GM19240 (cell line): Measurements from ENCODE around the gene KCNS1.

ENCODE experiments used
- DNase-seq: peaks from one replicate; pipeline ENCODE4 v3.0.0; 2011; ENCODE audit warnings: low spot score; ENCODE audit not compliant: insufficient read length

KCNS1 gene

DNA sequence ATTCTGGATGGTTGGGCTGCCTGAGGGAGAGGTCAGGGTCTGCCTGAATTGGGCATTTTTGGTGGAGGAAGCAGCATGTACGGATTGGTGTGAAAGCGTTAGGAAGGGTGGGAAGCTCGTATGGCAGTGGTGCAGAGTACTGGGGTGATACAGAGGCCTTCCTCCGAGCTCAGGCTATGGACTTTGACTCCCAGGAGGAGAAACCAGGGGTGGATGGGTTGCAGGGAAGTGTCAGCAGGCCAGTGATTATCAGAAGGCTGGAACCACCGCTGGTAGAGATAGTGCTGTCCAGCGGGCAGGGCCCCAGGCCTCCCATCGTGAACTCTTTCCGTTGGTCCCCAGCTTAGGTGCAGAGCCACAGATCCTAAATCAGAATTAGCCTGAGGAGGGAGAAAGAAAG, 8.7 kb upstream of the KCNS1 start:
- no peak for DNase-seq

DNA sequence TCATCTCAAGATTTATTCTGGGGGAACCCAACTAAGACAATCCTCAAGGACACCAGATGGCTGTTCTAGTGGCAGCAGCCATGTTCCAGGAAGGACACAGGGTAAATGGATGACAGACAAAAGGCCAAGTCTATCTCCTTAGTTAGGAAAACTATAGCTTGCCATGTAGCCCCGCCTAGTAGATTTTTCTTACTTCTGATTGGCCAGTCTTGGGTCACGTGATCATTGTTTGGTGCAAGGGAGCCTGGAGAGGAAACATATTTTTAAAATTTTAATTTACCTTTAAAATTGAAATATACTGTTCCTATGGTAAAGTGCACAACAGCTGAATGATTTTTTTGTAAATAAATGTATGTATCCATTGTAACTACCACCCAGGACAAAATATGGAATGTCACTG, 4.4 kb upstream of the KCNS1 start:
- no peak for DNase-seq

DNA sequence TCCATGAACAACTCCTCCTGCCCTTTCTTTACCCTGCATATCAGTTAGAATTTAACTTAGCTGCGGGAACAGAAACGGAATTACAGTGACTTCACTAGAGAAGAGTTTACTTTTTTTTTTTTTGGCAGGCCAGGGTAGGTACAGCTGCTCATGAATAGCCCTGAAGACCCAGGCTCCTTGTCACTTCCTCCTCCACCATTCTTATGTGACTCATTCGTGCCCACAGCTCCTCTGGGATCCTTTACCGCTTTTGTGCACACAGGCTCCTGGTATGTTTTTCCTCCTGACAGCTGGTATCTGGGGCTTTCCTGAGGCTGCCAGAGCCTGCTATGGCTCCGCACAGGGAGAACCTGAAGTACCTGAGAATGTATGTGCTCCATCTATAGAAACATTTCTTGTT, 3.9 kb upstream of the KCNS1 start:
- no peak for DNase-seq

DNA sequence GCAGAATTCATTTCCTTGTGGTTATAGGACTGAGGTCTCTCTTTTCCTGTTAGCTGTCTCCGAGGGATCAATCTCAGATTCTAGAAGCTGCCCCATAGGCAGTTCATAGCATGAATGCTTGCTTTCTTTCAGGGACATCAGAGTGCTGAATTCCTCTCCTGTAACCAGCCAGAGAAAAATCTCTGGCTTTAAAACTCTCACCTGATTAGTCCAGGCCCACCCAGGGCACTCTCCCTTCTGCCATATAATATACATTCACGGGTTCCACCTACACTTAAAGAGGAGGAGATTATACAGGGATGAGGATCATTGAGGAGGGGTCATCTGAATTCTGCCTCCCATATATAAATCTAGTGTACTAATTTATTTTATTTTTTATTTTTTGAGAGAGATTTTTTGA, 2.1 kb upstream of the KCNS1 start:
- no peak for DNase-seq

GRCh38 chr20:45101333-45101850, 465 bp upstream of the KCNS1 start:
- no peak for DNase-seq

DNA sequence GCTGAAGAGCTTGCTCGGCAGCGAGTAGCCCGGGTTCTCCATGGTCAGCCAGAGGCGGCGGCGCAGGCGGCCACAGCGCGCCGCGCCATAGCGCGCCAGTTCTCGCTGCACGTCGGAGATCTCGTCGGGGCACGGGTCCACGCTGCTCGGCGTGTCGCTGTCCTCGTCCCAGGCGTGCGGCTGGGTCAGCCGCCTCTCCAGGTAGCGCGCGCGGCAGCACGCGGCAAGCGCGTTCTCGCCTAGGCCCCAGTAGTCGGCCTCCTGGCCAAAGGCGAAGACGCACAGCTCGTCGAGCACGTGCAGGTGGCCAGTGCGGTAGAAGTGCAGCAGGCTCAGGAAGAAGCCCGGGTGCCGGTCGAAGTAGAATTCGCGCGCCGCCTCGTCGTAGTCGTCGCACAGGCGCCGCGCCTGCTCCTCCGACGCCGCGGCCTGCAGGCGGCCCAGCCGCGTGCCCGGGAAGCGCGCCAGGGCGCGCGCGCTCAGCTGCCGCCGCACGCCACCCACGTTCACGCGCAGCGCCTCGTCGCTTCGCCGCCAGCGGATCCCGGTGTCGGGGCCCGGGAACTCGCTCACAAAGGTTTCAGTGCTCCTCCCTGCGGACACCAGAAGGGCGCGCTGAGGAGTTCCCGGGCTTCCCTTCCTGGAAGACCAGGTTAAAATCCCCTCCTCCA, 2.7 kb downstream of the KCNS1 start:
- DNase-seq, result no peak

DNA sequence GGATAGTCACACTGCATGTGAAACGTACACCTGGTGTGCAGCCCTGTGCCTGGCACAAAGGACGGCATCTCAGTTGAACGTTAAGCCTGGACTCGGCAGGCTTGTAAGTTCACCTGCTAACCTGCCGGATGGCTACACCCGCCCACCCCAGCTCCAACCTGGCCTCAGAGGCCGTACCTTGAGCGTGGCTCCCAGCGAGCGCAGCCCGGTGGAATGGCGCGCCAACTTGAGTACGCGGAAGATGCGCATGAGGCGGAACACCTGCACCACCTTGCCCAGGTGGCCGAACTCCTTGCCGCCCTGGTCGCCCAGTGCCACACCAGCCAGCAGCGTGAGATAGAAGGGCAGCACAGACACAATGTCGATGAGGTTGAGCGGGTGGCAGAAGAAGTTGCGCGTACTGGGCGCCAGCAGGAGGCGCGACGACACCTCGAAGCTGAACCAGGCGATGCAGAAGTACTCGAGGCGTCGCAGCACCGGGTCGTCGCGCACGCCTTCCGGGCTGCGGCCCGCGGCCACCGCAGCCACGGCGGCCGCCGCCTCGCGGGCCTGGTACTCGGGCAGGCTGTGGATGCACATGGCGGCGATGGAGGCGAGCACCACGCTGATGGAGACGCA, 3.3 kb downstream of the KCNS1 start:
- DNase-seq, result no peak

- DNase-seq, result no peak
Measured at GRCh38 chr20:45096781-45097180, 4.1 kb downstream of the KCNS1 start.

DNA sequence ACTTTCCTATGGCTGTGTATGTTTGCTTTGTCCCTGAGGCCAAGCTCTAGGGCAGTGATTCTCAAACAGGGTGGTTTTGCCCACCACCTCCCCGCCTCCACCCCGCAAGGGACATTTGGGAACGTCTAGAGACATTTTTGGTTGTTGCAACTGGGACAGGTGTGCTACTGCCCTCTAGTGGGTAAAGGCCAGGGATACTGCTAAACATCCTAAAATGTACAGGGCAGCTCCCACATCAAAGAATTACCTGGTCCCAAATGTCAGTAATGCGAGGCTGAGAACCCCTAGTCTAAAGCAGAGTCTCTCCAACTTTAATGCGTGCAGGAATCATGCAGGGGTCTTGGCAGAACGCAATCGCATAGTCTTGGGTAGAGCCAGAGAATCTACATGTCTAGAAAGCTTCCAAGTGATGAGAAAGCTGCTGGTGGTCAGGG, 5.1 kb downstream of the KCNS1 start:
- peak; percentile 58 for DNase-seq

DNA sequence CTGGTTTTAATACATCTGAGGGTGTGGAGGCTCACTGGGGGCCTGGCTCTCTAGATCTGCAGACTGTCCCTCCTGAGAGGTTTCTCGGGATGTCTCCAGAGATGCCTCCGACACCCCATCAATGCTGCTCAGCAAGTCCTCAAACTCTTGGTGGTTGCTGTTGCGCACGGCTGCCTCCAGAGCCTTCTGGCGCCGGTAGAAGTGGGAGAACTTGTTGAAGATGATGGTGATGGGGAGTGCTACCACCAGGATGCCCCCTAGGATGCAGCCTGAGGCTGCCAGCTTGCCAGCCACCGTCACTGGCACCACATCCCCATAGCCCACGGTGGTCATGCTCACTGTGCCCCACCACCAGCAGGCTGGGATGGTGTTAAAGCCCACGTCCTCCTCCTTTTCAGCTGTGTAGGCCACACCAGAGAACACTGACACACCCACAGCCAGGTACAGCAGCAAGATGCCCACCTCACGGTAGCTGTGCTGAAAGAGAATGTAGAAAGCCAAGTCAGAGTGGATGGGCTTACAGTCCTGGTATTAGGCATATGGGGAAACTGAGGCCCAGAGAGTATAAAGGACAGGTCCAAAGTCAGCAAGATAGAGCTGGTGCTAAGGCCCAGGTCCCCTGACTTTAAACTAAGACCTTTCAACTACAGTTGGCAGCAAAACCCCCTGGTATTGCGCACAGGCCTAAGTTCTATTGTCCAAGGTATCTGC, 5.9 kb downstream of the KCNS1 start:
- no peak for DNase-seq

GRCh38 chr20:45094201-45094600, 6.7 kb downstream of the KCNS1 start:
- no peak for DNase-seq

DNA sequence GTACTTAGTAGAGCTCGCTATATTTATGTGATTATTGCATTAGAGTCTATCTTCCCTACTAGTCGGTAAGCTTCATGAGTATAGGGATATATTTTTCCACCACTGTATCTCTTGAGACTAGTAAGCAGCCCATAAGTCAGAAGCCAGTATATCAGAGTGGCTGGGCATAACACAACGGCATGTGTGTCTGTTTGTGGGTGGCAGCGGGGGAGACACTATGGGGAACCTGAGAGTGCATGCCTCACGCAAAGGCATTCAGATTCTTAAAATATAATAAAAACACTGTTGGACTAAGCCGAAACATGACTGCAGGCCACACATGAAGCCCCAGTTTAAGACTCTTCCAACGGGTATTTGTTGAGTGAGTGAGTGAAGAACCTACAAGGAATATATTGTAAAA, 8.0 kb downstream of the KCNS1 start:
- no peak for DNase-seq

DNA sequence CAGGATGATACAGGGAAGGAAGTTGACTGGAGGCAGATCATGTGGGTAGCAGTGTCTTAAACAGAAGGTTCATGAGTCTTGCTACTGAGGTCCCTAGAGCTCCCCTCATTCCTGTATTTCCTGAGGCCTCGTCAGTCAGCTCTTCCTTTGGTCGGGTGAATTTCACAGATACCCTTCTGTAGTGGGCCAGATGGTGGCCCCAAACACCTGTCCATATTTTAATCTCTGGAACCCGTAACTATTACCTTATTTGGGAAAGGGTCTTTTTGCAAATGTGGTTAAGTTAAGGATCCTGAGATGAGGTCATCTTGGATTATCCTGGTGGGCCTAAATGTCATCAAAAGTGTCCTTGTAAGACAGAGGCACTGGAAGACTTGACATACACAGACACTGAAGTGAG, 9.6 kb downstream of the KCNS1 start:
- no peak for DNase-seq

GRCh38 chr20:45090481-45090880, 10.4 kb downstream of the KCNS1 start:
- no peak for DNase-seq

DNA sequence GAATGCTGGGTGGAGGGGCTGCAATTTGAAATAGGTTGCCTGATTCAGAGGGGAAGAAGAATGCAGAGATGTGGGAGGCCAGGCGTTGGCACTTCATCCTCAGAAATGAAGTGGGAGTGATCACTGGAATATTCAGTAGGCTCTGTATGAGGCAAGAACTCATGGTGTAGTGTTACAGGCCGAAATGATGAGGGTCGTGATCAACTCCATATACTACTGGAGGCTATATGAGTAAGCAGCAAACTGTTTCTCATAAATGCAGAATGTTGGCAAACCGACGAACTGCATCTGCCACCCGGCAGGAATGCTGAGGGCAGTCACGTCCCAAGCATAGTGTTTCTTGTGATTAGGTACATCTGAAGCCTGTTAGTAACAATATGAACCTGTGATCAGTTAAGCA, 12.7 kb downstream of the KCNS1 start:
- no peak for DNase-seq

DNA sequence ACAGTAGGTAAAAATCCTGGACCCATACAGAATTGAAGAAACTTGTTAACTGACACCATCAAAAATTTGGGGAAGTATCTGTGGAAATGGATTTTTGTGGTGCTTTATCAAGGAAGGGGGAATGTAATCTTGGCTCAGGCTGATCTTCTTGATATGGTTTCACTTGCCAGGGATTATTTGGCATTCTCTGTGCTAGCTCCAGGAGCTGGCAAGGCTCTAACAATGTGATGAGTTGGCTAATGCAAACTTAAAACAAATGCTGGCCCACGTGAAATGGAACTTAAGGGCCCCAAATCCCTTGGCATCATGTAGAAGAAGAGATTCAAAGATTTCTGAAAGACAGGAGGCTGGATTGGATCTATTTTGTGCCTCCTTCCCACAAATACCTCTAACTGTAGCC, 13.1 kb downstream of the KCNS1 start:
- DNase-seq, result no peak

DNA sequence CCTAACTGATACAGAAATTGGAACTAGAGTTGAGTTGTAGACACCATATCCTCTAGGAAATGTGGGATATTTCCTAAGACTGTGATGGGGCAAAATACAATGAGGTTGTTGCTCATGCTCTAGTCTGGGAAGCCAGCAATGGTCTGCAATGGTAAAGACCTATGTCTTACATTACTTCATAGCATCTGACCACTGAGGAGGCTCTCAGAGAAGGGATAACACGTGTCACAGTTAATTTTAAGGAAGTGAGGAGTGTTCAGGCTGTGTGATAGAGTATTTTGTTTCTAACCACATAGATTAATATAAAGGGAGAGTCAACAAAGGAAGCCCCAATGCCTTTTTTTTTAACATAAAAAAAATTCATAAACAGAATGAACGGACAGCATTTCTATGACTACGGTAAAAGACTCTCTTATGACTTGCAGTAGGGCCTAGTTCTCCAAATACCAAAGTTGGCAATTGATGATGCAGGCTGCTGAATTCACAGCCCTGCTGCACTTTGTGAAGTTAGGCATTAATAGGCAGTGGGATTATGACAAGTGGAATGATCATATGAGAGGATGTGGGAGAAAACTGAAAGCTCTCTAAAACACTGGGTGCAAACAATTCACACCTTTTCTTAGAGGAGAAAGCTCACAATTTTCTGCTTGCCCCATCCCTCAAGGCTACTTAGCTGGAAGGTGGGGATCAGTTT, 13.7 kb downstream of the KCNS1 start:
- DNase-seq, result no peak

- no peak for DNase-seq
Measured at GRCh38 chr20:45085867-45086266, 15.1 kb downstream of the KCNS1 start.

- DNase-seq, result no peak
Measured at GRCh38 chr20:45085289-45085688, 15.6 kb downstream of the KCNS1 start.

GRCh38 chr20:45083127-45083526, 17.8 kb downstream of the KCNS1 start:
- DNase-seq, result no peak

- DNase-seq, result no peak
Measured at GRCh38 chr20:45082468-45082867, 18.5 kb downstream of the KCNS1 start.
